GM23338 (cell line): ENCODE measurements around the gene FAM219A. TPM values are rescaled to one million over a fixed set of nuclear protein-coding genes. Genes with fewer than 3 reads are reported as not detected.

Source experiments
- ATAC-seq: fragments of 200-7000 bp; cut with Tn5 transposase; 3 replicates; pipeline ENCODE4 v1.9.1; 2020
- DNase-seq: peaks from one replicate; pipeline ENCODE4 v3.0.0-alpha.2; 2015; ENCODE audit warnings: low spot score
- H2AFZ ChIP-seq: fragments of 200-600 bp; sonication (generic); 2 replicates; pipeline ENCODE4 v1.8.0; 2016; ENCODE audit warnings: antibody characterized with exemption, mild to moderate bottlenecking, moderate library complexity
- H3F3A ChIP-seq: fragments of 200-600 bp; sonication (generic); replicated peaks from 2 replicates; pipeline ENCODE4 v1.8.0; 2017; ENCODE audit warnings: antibody characterized with exemption, mixed run types, low read depth
- H3K27ac ChIP-seq: fragments of 200-600 bp; sonication (generic); 2 replicates; pipeline ENCODE4 v1.6.1; 2016; ENCODE audit warnings: low read depth
- H3K27me3 ChIP-seq: fragments of 200-600 bp; sonication (generic); 2 replicates; pipeline ENCODE4 v1.8.0; 2016; ENCODE audit warnings: mild to moderate bottlenecking, mixed run types, moderate library complexity; ENCODE audit not compliant: insufficient read depth
- H3K36me3 ChIP-seq: fragments of 200-600 bp; sonication (generic); 2 replicates; pipeline ENCODE4 v1.8.0; 2016; ENCODE audit warnings: mild to moderate bottlenecking; ENCODE audit not compliant: insufficient read depth
- H3K4me1 ChIP-seq: fragments of 200-600 bp; sonication (generic); 2 replicates; pipeline ENCODE4 v1.8.0; 2016; ENCODE audit warnings: mild to moderate bottlenecking, moderate library complexity; ENCODE audit not compliant: insufficient read depth
- H3K4me2 ChIP-seq: fragments of 200-600 bp; sonication (generic); 2 replicates; pipeline ENCODE4 v1.7.1; 2017; ENCODE audit warnings: mixed run types
- H3K4me3 ChIP-seq: fragments of 200-600 bp; sonication (generic); 2 replicates; pipeline ENCODE4 v1.6.1; 2016; ENCODE audit warnings: mixed run types
- H3K79me2 ChIP-seq: fragments of 200-600 bp; sonication (generic); replicated peaks from 2 replicates; pipeline ENCODE4 v1.8.0; 2017; ENCODE audit warnings: mild to moderate bottlenecking; ENCODE audit not compliant: insufficient read depth
- H3K9me2 ChIP-seq: fragments of 200-600 bp; sonication (generic); 2 replicates; pipeline ENCODE4 v1.8.0; 2017; ENCODE audit not compliant: insufficient read depth
- H4K20me1 ChIP-seq: fragments of 200-600 bp; sonication (generic); replicated peaks from 2 replicates; pipeline ENCODE4 v1.8.0; 2017; ENCODE audit warnings: mild to moderate bottlenecking; ENCODE audit not compliant: insufficient read depth
- H3K27ac Mint-ChIP-seq: 2 replicates; pipeline ENCODE4 v1.8.0; 2020; ENCODE audit warnings: inconsistent platforms, mild to moderate bottlenecking, moderate library complexity, mixed read lengths
- H3K27me3 Mint-ChIP-seq: 3 replicates; pipeline ENCODE4 v1.8.0; 2022; ENCODE audit warnings: low read depth, mild to moderate bottlenecking, moderate library complexity, mixed read lengths, inconsistent platforms; ENCODE audit not compliant: insufficient read depth, poor library complexity
- H3K36me3 Mint-ChIP-seq: 3 replicates; pipeline ENCODE4 v1.8.0; 2021; ENCODE audit warnings: low read depth, mild to moderate bottlenecking, inconsistent platforms, moderate library complexity, mixed read lengths
- H3K4me1 Mint-ChIP-seq: 3 replicates; pipeline ENCODE4 v1.8.0; 2020; ENCODE audit warnings: mild to moderate bottlenecking, inconsistent platforms, mixed read lengths
- H3K4me3 Mint-ChIP-seq: 3 replicates; pipeline ENCODE4 v1.8.0; 2021; ENCODE audit warnings: moderate library complexity, mild to moderate bottlenecking, inconsistent platforms, mixed read lengths
- H3K9me3 Mint-ChIP-seq: 3 replicates; pipeline ENCODE4 v1.8.0; 2020; ENCODE audit warnings: moderate library complexity, mild to moderate bottlenecking, inconsistent platforms, mixed read lengths
- EZH2 ChIP-seq: fragments of 200-600 bp; sonication (generic); IDR thresholded peaks from one replicate; pipeline ENCODE4 v1.8.0; 2017; ENCODE audit warnings: antibody characterized with exemption, mild to moderate bottlenecking, low read depth; ENCODE audit not compliant: unreplicated experiment
- JUNB ChIP-seq: IDR thresholded peaks from one replicate; pipeline ENCODE4 v1.6.1; 2016; ENCODE audit warnings: antibody characterized with exemption; ENCODE audit not compliant: unreplicated experiment
- POLR2AphosphoS5 ChIP-seq: IDR thresholded peaks from 2 replicates; pipeline ENCODE4 v1.6.1; 2016; ENCODE audit warnings: antibody characterized with exemption, low read depth
- REST ChIP-seq: IDR thresholded peaks from one replicate; pipeline ENCODE4 v1.6.1; 2018; ENCODE audit warnings: antibody characterized with exemption; ENCODE audit not compliant: unreplicated experiment
- STAT1 ChIP-seq: IDR thresholded peaks from one replicate; pipeline ENCODE4 v1.6.1; 2016; ENCODE audit warnings: antibody characterized with exemption; ENCODE audit not compliant: unreplicated experiment
- ZNF114 ChIP-seq: fragments of 250-450 bp; sonication (Bioruptor Pico); IDR thresholded peaks from 2 replicates; pipeline ENCODE4 v1.5.0; 2020; ENCODE audit warnings: mild to moderate bottlenecking, moderate library complexity
- ZNF331 ChIP-seq: fragments of 250-450 bp; sonication (Bioruptor Pico); IDR thresholded peaks from 2 replicates; pipeline ENCODE4 v1.5.0; 2020; ENCODE audit warnings: low read depth, mild to moderate bottlenecking, moderate library complexity
- ZNF462 ChIP-seq: fragments of 250-450 bp; sonication (Bioruptor Pico); IDR thresholded peaks from 2 replicates; pipeline ENCODE4 v1.5.0; 2020; ENCODE audit warnings: mild to moderate bottlenecking, moderate library complexity
- polyA plus RNA-seq: library from polyadenylated mRNA; unstranded; fragments of >200 nt; fragmentation: Nextera tagmentation; extraction: Ambion mirVana; gene quantifications from 2 replicates; pipeline ENCODE4 v1.2.1, GENCODE V29; 2016
- total RNA-seq: library from RNA; depleted of rRNA; stranded (reverse); fragments of >200 nt; shearing (Covaris generic); gene quantifications from 2 replicates; pipeline ENCODE4 v1.2.3, GENCODE V29; 2014

The FAM219A gene
- total and polyA plus RNA-seq, 2 experiments from 2014 or later = 3.8 to 7.2 TPM

GRCh38 chr9:34502891-34503290 lies 44.5 kb upstream of the FAM219A start (continued):
- TF ChIP-seq ZNF462 (no peak), JUNB (no peak), ZNF114 (CRISPR knock-in tag) (no peak), EZH2 (no peak)

- H2AFZ ChIP-seq = no peak overlapping the region
- H3K9me2 ChIP-seq = no peaks in the 10 kb centered on the region
- DNase-seq (no peak), ATAC-seq (no peak)
- H3K27me3 Mint-ChIP-seq = peaks cover 6% of the 10 kb centered on the region
- H3K36me3 ChIP-seq = no peaks in the 10 kb centered on the region
- no peaks in the 10 kb centered on the region for H3F3A ChIP-seq
- no peaks in the 10 kb centered on the region for H3K9me3 Mint-ChIP-seq
- no peak overlapping the region for H3K4me3 ChIP-seq
- H3K27ac Mint-ChIP-seq = no peak overlapping the region
- H4K20me1 ChIP-seq = no peaks in the 10 kb centered on the region
- H3K4me1 ChIP-seq = 0 out of 2 replicates have a peak, but pooled peaks cover 6% of the 10 kb centered on the region
- H3K27ac ChIP-seq = no peak overlapping the region
- no peaks in the 10 kb centered on the region for H3K36me3 Mint-ChIP-seq
- no peak overlapping the region for H3K4me3 Mint-ChIP-seq
- peaks cover 2% of the 10 kb centered on the region; the same call in 1 of the 3 replicates for H3K4me1 Mint-ChIP-seq
- no peaks in the 10 kb centered on the region for H3K27me3 ChIP-seq
- H3K79me2 ChIP-seq = no peaks in the 10 kb centered on the region
- no peak overlapping the region for H3K4me2 ChIP-seq
- TF ChIP-seq ZNF331 (CRISPR knock-in tag) = no peak
- no peak for TF ChIP-seq POLR2AphosphoS5
- no peak for TF ChIP-seq REST
- TF ChIP-seq JUNB = no peak
- no peak for TF ChIP-seq EZH2
- no peak for TF ChIP-seq STAT1
- TF ChIP-seq ZNF114 (CRISPR knock-in tag) = no peak
Observed at GRCh38 chr9:34502471-34502870, 44.1 kb upstream of the FAM219A start.
